PFSK-1 (cell line): ENCODE results near the gene SLC5A5.

ENCODE experiments used
- FOXP2 ChIP-seq: optimal IDR thresholded peaks from 2 replicates; pipeline ENCODE3; 2011; ENCODE audit warnings: borderline replicate concordance, control low read depth, inconsistent platforms; ENCODE audit not compliant: insufficient read depth; ENCODE audit errors: extremely low read length, extremely low read depth
- POLR2AphosphoS5 ChIP-seq: IDR thresholded peaks from 2 replicates; pipeline ENCODE4 v1.6.1; 2012; ENCODE audit warnings: low read depth, mild to moderate bottlenecking, control low read depth, low read length, moderate library complexity
- SIN3A ChIP-seq: IDR thresholded peaks from 2 replicates; pipeline ENCODE4 v1.6.1; 2012; ENCODE audit warnings: mild to moderate bottlenecking, low read length, moderate library complexity, borderline replicate concordance; ENCODE audit not compliant: insufficient read depth
- TAF1 ChIP-seq: IDR thresholded peaks from 2 replicates; pipeline ENCODE4 v1.6.1; 2012; ENCODE audit warnings: low read length, control low read depth, borderline replicate concordance; ENCODE audit not compliant: insufficient read depth
- TF ChIP-seq, protein P1 (sequence below), 2 experiments: IDR thresholded peaks; 2 replicates each; pipeline versions ENCODE4 v1.6.1 to v1.8.0; 2011 to 2012; ENCODE audit warnings: low read depth in 2 of 2, low read length in 2 of 2, control low read depth in 1 of 2, inconsistent platforms in 1 of 2, mild to moderate bottlenecking in 1 of 2, moderate library complexity in 1 of 2; ENCODE audit not compliant: insufficient read depth in 1 of 2

Gene SLC5A5

DNA sequence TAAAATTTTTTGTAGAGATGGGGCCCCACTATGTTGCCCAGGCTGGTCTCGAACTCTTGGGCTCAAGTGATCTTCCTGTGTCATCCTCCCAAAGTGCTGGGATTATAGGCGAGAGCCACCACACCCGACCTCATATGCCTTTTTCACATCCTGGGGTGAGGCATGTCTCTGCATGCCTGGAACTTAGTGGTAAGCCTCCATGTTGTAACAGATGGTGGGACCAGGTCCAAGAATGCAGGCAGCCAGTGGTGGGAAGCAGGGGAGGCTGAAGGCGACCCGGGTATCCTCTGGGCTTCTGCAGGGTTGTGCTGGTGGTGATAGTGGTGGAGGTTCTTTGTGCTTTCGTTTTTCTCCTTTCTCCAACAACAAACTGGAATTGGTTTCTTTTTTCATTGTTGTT lies 31.0 kb downstream of the SLC5A5 start:
- TF ChIP-seq SIN3A (no peak), FOXP2 (no peak), POLR2AphosphoS5 (no peak), TAF1 (no peak)
- TF ChIP-seq, protein P1, sequence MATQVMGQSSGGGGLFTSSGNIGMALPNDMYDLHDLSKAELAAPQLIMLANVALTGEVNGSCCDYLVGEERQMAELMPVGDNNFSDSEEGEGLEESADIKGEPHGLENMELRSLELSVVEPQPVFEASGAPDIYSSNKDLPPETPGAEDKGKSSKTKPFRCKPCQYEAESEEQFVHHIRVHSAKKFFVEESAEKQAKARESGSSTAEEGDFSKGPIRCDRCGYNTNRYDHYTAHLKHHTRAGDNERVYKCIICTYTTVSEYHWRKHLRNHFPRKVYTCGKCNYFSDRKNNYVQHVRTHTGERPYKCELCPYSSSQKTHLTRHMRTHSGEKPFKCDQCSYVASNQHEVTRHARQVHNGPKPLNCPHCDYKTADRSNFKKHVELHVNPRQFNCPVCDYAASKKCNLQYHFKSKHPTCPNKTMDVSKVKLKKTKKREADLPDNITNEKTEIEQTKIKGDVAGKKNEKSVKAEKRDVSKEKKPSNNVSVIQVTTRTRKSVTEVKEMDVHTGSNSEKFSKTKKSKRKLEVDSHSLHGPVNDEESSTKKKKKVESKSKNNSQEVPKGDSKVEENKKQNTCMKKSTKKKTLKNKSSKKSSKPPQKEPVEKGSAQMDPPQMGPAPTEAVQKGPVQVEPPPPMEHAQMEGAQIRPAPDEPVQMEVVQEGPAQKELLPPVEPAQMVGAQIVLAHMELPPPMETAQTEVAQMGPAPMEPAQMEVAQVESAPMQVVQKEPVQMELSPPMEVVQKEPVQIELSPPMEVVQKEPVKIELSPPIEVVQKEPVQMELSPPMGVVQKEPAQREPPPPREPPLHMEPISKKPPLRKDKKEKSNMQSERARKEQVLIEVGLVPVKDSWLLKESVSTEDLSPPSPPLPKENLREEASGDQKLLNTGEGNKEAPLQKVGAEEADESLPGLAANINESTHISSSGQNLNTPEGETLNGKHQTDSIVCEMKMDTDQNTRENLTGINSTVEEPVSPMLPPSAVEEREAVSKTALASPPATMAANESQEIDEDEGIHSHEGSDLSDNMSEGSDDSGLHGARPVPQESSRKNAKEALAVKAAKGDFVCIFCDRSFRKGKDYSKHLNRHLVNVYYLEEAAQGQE (IDR thresholded peaks at IDR 0.05; ENCODE audit: insufficient read depth in 1 of 2, low read depth in 2 of 2, low read length in 2 of 2): no peak

DNA sequence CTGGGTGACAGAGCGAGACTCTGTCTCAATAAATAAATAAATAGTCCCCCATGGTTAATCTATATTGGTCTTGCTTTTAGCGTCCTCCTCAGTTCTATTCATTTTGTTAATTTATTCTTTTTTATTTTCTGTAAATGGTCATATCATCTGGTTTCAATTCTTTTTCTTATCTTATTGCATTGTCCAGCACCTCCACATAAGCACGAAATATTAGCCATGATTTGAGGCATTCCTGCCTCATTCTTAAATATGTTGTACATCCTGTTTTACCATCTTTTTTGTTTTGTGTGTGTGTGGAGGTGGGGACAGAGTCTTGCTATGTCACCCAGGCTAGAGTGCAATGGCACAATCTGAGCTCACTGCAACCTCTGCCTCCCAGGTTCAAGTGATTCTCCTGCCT lies 36.5 kb downstream of the SLC5A5 start:
- TF ChIP-seq, protein P1 (IDR thresholded peaks at IDR 0.05; ENCODE audit: insufficient read depth in 1 of 2, low read depth in 2 of 2, low read length in 2 of 2): no peak
- TF ChIP-seq FOXP2: no peak
- no peak for TF ChIP-seq TAF1
- TF ChIP-seq POLR2AphosphoS5: no peak
- TF ChIP-seq SIN3A: no peak

DNA sequence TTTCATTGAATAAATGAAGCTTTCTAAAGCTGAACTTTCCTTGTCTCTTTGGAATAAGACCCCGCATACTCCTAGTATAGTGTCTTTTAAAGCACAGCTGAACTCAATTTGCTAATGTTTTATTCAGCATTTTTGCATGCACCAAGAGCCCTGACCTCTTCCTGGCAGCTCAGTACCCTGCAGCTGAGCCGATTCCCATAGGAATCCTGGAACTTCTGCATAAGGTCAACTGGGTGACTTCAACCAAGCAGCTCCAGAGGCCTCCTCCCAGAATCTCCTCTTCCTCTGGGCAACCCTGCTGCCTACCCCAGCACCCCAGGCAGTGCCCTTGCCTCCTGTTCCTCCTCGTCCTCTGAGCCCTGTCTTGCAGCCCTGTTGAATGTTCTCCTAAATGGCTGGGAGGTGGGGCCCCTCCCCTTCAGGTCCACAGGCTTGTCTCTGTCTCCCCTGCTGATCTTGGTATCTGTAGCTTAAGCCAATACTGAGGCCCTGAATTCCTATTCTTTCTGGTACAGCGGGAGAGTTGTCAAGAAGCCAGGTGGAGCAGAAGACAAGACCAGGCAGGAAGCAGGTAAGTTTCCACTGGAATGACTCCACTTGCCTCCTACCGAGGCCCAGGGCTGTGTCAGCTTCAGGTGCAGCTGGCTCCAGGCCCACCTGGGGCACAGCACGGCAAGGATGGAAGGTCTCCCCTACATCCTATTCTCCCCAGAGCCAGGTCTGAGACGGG lies 37.4 kb downstream of the SLC5A5 start:
- TF ChIP-seq FOXP2: no peak
- TF ChIP-seq, protein P1 (IDR thresholded peaks at IDR 0.05; ENCODE audit: insufficient read depth in 1 of 2, low read depth in 2 of 2, low read length in 2 of 2): no peak
- TF ChIP-seq TAF1: no peak
- no peak for TF ChIP-seq POLR2AphosphoS5
- TF ChIP-seq SIN3A: no peak

DNA sequence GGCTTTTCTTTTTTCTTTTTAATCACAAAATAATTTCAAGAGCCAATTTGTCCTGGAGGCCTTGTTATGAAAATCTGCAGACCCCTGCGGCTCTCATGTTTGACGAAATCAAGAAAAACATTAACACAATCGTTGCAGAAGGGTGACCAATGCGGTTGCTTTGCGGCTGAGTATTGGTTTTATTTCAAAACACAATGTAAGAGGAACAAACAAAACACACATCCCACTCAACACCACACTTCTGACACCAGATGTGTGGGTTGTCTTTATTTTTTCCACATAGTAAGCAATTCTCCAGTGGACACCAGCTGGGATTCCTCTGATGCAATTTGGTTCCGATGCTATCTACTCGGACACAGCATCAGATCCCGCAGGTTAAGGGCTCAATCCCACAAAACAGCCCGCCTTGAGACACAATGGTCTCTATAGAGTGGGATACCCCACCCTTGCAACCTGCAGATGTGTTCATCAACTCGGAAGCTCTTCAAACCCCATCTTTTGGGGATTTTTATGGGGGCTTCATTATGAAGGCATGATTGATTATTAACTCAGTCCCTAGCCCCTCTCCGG lies 39.1 kb downstream of the SLC5A5 start:
- no peak for TF ChIP-seq SIN3A
- TF ChIP-seq, protein P1 (IDR thresholded peaks at IDR 0.05; ENCODE audit: insufficient read depth in 1 of 2, low read depth in 2 of 2, low read length in 2 of 2): no peak
- TF ChIP-seq POLR2AphosphoS5: no peak
- no peak for TF ChIP-seq FOXP2
- no peak for TF ChIP-seq TAF1
